ENCODE measurements around the gene CD81.
A peak's percentile ranks its signal among the peaks of the same experiment; 100 is the strongest.

Gene CD81

DNA sequence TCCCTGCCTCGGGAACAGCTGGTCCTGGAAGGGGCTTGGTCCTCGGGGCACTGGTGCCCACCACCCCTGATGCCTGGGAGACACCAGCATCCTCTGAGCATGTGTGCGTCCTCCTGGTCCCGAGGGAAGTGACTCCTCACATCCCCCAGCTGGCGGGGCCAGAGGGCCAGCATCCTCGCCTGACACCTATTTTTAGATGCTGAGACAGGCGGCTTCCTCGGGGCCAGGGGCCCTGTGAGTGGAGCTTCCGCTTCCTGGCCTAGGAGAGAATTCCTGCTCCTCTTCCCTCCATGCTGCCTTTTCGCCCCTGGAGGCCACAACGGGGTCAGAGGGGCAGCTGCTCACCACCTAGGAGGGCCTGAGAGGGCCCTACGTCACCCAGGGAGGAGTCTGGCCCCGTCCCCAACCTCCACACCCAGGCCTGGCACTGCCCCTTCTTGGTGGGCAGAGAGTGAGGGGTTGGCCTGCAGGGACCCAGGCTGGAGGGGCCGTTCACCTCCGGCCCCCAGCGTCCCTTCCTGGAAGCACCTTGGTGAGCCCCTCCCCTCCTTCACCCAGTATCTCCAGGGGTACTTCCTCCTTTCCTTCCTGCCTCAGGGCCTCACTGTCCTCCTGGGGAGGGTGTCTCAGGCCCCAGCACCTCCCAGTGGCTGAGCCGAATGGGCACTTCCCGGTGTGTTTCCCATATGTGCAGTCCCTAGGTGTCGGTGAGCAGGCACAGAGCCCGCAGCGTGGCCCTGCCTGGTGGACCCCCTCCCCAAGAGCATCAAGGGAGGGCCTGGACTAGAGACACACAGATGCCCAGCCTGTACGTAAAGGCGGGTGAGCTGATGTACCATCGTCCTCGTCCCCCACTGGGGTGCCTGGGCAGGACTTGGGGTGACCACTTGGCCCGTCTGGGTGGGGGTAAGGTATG is 6.1 kb downstream of the CD81 start:
- ATAC-seq (ENCODE audit: low read depth) (peak; percentile 30), DNase-seq (ENCODE audit: low spot score) (no peak)
- Histone ChIP-seq H3K9me3 (ENCODE audit: severe bottlenecking) (no peaks in the 10 kb centered on the region), H3K27me3 (ENCODE audit: insufficient read depth, poor library complexity, severe bottlenecking) (no peaks in the 10 kb centered on the region), H3K4me3 (ENCODE audit: severe bottlenecking) (no peak overlapping the region), H3K27ac (ENCODE audit: poor library complexity, severe bottlenecking) (peak overlapping the region; percentile 66), H3K36me3 (ENCODE audit: low read depth) (peaks cover 16% of the 10 kb centered on the region), H3K4me1 (ENCODE audit: insufficient read depth, poor library complexity, severe bottlenecking) (peaks cover 24% of the 10 kb centered on the region)
- TF ChIP-seq, protein P1, sequence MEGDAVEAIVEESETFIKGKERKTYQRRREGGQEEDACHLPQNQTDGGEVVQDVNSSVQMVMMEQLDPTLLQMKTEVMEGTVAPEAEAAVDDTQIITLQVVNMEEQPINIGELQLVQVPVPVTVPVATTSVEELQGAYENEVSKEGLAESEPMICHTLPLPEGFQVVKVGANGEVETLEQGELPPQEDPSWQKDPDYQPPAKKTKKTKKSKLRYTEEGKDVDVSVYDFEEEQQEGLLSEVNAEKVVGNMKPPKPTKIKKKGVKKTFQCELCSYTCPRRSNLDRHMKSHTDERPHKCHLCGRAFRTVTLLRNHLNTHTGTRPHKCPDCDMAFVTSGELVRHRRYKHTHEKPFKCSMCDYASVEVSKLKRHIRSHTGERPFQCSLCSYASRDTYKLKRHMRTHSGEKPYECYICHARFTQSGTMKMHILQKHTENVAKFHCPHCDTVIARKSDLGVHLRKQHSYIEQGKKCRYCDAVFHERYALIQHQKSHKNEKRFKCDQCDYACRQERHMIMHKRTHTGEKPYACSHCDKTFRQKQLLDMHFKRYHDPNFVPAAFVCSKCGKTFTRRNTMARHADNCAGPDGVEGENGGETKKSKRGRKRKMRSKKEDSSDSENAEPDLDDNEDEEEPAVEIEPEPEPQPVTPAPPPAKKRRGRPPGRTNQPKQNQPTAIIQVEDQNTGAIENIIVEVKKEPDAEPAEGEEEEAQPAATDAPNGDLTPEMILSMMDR (IDR thresholded peaks at IDR 0.05; ENCODE audit: poor library complexity, severe bottlenecking), result no peak

DNA sequence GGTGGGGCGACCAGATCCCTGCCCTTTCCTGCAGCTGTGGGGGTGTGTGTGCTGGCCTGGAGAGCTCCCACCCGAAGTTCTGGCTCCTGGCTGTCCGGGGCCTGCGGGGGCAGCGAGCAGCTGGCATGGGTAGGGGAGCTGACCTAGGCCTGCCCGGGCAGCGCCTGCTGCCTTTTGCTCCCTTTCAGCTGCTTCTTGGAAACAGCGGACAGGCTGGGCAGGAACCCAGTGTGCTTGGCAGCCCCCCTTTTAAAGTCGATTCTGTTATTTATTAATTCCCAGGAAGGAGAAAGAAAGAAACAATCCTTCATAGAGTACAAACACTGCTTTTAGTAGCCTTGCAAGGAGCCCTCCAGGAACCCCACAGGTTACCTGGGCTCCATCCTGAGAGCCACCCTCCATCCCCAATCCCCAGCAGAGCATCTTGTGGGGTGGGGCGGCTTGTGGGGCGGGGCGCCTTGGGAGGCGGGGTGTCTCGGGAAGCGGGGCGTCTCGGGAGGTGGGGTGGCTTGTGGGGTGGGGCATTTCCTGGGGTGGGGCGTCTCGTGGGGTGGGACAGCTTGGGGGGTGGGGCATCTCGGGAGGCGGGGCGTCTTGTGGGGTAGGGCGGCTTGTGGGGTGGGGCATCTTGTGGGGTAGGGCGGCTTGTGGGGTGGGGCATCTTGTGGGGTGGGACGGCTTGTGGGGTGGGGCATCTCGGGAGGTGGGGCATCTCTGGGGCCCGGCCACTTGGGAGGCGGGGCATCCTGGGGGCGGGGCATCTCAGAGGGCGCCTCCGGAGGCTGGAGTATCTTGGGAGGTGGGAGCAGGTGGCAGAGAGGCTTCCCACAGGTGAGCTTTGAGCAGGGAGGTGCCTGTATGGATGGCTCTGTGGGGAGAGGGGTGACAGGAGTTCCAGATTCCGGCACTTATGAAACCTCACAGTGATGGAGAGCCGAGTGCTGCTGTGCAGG is 7.0 kb downstream of the CD81 start:
- TF ChIP-seq, protein P1 (IDR thresholded peaks at IDR 0.05; ENCODE audit: poor library complexity, severe bottlenecking), result no peak
- Histone ChIP-seq H3K4me3 (ENCODE audit: severe bottlenecking) (no peak overlapping the region), H3K36me3 (ENCODE audit: low read depth) (peaks cover 16% of the 10 kb centered on the region), H3K27me3 (ENCODE audit: insufficient read depth, poor library complexity, severe bottlenecking) (no peaks in the 10 kb centered on the region), H3K4me1 (ENCODE audit: insufficient read depth, poor library complexity, severe bottlenecking) (peaks cover 24% of the 10 kb centered on the region), H3K27ac (ENCODE audit: poor library complexity, severe bottlenecking) (peak overlapping the region; percentile 66), H3K9me3 (ENCODE audit: severe bottlenecking) (no peaks in the 10 kb centered on the region)
- no peak for DNase-seq (ENCODE audit: low spot score)
- ATAC-seq (ENCODE audit: low read depth), result peak; percentile 43

DNA sequence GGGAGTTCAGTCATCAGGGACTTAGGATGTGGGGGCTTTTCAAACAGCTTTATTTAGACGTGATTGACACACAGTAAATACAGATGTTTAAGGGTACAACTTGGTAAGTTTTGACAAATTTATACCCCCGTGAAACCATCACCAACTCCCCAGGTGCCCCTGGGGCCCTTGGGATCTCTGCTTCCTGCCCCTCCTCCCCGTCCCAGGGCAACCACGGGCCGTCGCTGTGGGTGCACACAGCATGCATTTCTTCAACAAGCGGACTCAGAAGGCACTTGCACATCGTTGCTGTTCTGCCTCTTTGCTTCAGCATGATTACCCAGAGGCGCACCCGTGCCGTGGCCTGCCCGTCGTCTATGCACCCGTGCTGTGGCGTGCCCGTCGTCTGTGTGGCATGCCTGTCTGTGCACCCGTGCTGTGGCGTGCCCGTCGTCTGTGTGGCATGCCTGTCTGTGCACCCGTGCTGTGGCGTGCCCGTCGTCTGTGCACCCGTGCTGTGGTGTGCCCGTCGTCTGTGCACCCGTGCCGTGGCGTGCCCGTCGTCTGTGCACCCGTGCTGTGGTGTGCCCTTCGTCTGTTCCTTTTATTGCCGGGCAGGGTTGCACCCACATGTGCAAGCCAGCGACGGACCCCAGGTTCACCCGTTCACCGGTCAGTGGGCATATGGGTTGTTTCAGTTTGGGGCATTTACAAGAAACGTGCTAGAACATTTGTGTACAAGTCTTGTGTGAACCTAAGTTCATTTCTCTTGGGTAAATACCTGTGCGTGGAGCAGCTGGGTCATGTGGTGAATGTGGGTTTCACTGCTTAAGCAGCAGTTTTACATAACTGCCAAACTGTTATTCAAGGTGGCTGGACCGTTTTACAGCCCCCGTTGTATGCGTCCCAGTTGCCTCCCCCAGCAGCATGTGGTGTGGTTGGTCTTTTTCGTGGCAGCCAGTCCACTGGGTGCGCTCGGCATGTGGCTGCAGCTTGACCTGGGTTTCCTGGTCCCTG is 8.3 kb downstream of the CD81 start:
- Histone ChIP-seq H3K9me3 (ENCODE audit: severe bottlenecking) (no peaks in the 10 kb centered on the region), H3K27me3 (ENCODE audit: insufficient read depth, poor library complexity, severe bottlenecking) (no peaks in the 10 kb centered on the region), H3K4me1 (ENCODE audit: insufficient read depth, poor library complexity, severe bottlenecking) (peaks cover 34% of the 10 kb centered on the region), H3K27ac (ENCODE audit: poor library complexity, severe bottlenecking) (no peak overlapping the region), H3K36me3 (ENCODE audit: low read depth) (peaks cover 16% of the 10 kb centered on the region), H3K4me3 (ENCODE audit: severe bottlenecking) (no peak overlapping the region)
- TF ChIP-seq, protein P1 (IDR thresholded peaks at IDR 0.05; ENCODE audit: poor library complexity, severe bottlenecking), result no peak
- no peak for ATAC-seq (ENCODE audit: low read depth)
- DNase-seq (ENCODE audit: low spot score), result no peak

DNA sequence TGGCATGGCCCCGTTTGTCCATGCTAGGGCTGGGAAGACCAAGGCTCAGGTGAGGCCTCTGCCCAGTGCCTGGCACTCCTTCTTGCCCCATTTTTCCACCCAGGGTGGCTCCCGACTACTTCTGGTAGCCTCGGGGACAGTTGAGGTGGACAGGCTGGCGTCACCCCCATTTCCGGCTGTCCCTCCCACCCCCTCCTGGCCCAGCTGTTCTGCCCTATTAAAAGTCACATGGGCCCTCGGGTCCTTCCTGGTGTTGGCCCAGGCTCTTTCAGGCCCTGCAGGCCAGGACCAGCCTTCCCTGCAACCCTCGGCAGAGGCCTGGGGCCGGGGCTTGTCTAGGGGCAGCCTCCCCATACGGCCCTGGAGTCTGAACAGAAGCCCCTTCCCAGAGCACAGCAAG is 9.5 kb downstream of the CD81 start:
- peaks cover 18% of the 10 kb centered on the region; the same call in 1 of the 2 replicates for H3K36me3 ChIP-seq (ENCODE audit: low read depth)
- no peaks in the 10 kb centered on the region for H3K27me3 ChIP-seq (ENCODE audit: insufficient read depth, poor library complexity, severe bottlenecking)
- no peak overlapping the region for H3K27ac ChIP-seq (ENCODE audit: poor library complexity, severe bottlenecking)
- no peak overlapping the region for H3K4me3 ChIP-seq (ENCODE audit: severe bottlenecking)
- no peaks in the 10 kb centered on the region for H3K9me3 ChIP-seq (ENCODE audit: severe bottlenecking)
- peaks cover 36% of the 10 kb centered on the region for H3K4me1 ChIP-seq (ENCODE audit: insufficient read depth, poor library complexity, severe bottlenecking)
- DNase-seq (ENCODE audit: low spot score), result no peak
- TF ChIP-seq, protein P1 (IDR thresholded peaks at IDR 0.05; ENCODE audit: poor library complexity, severe bottlenecking), result no peak
- no peak for ATAC-seq (ENCODE audit: low read depth)

Measured in RWPE2 (cell line).